ENCODE results near the gene WDR77.

WDR77 gene

DNA sequence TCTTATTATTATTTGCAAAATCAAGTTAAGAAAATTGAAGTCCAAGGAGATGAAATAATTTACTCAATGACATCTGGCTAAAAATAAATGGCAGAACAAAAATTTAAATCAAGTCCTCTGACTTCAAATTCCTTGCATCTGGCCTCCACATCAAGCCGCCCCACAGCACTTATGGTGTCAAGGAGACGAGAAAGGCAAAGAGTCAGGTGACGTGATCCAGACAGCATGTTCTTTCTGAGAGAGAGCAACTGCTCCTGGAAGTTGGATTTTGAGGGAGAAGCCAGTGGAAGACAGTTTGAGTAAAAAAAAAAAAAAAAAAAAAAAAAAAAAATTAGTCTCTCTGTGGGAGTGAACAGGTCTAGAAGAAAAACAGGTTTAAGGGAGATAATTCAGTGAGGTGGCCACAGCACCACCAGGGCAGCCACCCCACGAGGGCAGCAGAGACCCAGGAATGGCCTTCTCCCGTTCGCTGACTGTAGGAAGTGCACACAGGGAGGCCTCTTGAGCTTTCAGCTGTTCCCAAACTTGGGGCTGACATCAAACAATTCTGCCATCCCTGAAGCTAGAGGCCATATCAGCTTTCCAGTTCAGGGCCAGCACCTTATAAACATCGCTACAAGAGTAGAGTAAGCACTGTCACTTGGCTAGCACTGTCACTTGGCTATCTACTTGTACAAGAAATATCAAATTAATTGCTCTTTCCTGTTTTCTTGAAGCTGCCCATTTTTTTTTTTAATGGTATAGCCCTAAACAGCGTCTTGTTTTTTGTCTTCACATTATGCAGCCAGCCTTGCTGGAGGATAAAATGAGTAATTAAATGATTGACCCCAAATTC, 32.5 kb upstream of the WDR77 start:
- Mint-ChIP-seq H3K4me3 (no peak overlapping the region), H3K27me3 (no peaks in the 10 kb centered on the region), H3K36me3 (ENCODE audit: insufficient read depth) (peaks cover 3% of the 10 kb centered on the region), H3K9me3 (no peaks in the 10 kb centered on the region), H3K4me1 (peaks cover 26% of the 10 kb centered on the region), H3K27ac (ENCODE audit: low read depth) (no peak overlapping the region)
- no peak for ATAC-seq (replicated peaks; ENCODE audit: extremely low read depth, poor library complexity, severe bottlenecking)
- no peak for DNase-seq (ENCODE audit: low spot score in 2 of 2)

- H3K27ac Mint-ChIP-seq (ENCODE audit: low read depth), result no peak overlapping the region
- H3K9me3 Mint-ChIP-seq, result no peaks in the 10 kb centered on the region
- DNase-seq (ENCODE audit: low spot score in 2 of 2) (no peak), ATAC-seq (replicated peaks; ENCODE audit: extremely low read depth, poor library complexity, severe bottlenecking) (no peak)
- H3K27me3 Mint-ChIP-seq, result no peaks in the 10 kb centered on the region
- H3K36me3 Mint-ChIP-seq (ENCODE audit: insufficient read depth), result peaks cover 3% of the 10 kb centered on the region
- peaks cover 35% of the 10 kb centered on the region for H3K4me1 Mint-ChIP-seq
- no peak overlapping the region for H3K4me3 Mint-ChIP-seq
These were observed 31.6 kb upstream of the WDR77 start for GRCh38 chr1:111480674-111481073.

GRCh38 chr1:111476761-111477309, 27.8 kb upstream of the WDR77 start:
- Mint-ChIP-seq H3K27me3 (no peaks in the 10 kb centered on the region), H3K9me3 (no peaks in the 10 kb centered on the region), H3K36me3 (ENCODE audit: insufficient read depth) (peaks cover 6% of the 10 kb centered on the region), H3K4me3 (peak overlapping the region; percentile 66), H3K4me1 (peaks cover 37% of the 10 kb centered on the region), H3K27ac (ENCODE audit: low read depth) (no peak overlapping the region)
- DNase-seq (ENCODE audit: low spot score in 2 of 2) (peak in 1 of 2 donors; percentile 20), ATAC-seq (replicated peaks; ENCODE audit: extremely low read depth, poor library complexity, severe bottlenecking) (peak; percentile 75)

DNA sequence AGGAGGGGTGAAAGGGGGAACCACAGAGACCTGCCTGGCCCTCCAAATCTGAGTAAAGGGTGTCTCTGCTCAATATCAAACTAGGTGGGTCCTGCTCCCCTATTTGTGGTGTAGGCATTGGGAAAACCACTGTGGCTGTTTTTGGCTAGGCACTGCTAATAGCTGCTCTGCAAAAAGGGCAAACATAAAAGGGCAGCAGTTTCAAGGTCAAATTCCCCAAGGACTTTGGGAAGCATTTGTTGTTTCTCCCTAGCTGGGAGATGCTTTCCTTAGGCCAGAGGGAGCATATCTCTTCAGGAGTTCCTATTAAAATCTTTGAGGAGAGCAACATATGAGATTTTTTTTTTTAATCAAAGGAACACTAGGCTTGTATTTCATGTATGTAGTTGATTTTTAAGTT, 27.2 kb upstream of the WDR77 start:
- Mint-ChIP-seq H3K9me3 (no peaks in the 10 kb centered on the region), H3K27me3 (no peaks in the 10 kb centered on the region), H3K4me1 (peaks cover 37% of the 10 kb centered on the region), H3K4me3 (peak overlapping the region; percentile 66), H3K27ac (ENCODE audit: low read depth) (peak overlapping the region; percentile 45), H3K36me3 (ENCODE audit: insufficient read depth) (peaks cover 6% of the 10 kb centered on the region)
- DNase-seq (ENCODE audit: low spot score in 2 of 2), result no peak
- no peak for ATAC-seq (replicated peaks; ENCODE audit: extremely low read depth, poor library complexity, severe bottlenecking)

DNA sequence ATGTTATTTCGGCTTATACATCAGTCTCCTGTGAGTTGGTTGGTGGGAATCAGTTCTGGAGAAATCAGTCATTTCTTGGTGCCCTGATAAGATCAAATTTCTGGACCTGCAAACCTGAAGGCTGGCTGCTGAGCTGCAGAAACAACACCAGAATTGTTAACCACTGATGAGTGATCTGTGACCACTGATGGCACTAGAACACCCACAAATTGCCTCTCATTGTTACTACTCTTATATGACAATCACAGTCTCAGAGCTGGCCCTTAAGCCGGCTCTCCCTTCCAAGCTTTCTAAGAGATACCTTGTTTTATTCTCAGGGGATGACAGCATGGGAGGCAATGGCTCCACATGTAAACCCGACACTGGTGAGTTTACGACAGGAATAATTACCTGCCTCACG, 26.6 kb upstream of the WDR77 start:
- ATAC-seq (replicated peaks; ENCODE audit: extremely low read depth, poor library complexity, severe bottlenecking) (no peak), DNase-seq (ENCODE audit: low spot score in 2 of 2) (peak in 1 of 2 donors; percentile 14)
- Mint-ChIP-seq H3K27ac (ENCODE audit: low read depth) (peak overlapping the region; percentile 45), H3K27me3 (no peaks in the 10 kb centered on the region), H3K4me1 (peaks cover 37% of the 10 kb centered on the region), H3K4me3 (peak overlapping the region; percentile 66), H3K36me3 (ENCODE audit: insufficient read depth) (peaks cover 6% of the 10 kb centered on the region), H3K9me3 (no peaks in the 10 kb centered on the region)

DNA sequence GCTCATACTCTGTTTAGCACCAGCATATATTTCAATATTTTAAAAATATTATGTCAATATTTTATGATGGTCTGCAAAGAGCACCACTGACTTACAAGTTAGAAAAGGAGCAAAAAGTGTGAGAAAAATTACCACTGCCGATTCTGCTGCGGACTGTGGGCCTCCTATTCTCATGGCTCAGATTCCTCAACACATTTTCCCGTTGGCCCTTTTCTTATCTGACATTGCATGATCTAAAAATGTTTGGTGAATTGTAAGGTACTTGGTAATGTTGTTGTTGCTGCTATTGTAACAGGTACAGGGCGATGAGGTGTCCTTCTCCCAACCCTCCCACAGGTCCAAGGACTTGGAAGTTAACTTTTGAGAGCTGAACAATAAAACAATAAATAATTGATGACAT, 25.5 kb upstream of the WDR77 start:
- Mint-ChIP-seq H3K27ac (ENCODE audit: low read depth) (no peak overlapping the region), H3K4me1 (peaks cover 37% of the 10 kb centered on the region), H3K27me3 (no peaks in the 10 kb centered on the region), H3K4me3 (peak overlapping the region; percentile 69), H3K36me3 (ENCODE audit: insufficient read depth) (peaks cover 6% of the 10 kb centered on the region), H3K9me3 (no peaks in the 10 kb centered on the region)
- ATAC-seq (replicated peaks; ENCODE audit: extremely low read depth, poor library complexity, severe bottlenecking) (no peak), DNase-seq (ENCODE audit: low spot score in 2 of 2) (no peak)

DNA sequence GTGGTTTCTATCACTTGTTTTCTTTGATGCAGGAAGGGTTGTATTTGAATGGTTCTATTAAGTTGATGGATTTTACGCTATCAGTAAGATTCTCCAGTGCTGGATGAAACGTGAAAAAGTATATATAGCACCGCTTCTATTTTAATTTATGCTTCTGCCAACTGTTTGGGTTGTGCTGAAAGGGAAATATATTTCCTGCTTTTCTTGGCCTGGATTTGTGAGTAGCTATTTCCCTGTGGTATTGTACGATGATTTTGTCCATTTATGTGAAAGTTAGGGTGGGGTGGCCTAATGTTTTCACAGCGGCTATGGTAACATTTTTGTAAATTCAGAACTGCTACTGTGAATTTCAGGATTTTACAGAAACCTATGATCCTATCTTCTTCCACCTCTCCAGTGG, 25.1 kb upstream of the WDR77 start:
- H3K4me3 Mint-ChIP-seq, result peak overlapping the region; percentile 69
- no peaks in the 10 kb centered on the region for H3K9me3 Mint-ChIP-seq
- peaks cover 37% of the 10 kb centered on the region for H3K4me1 Mint-ChIP-seq
- ATAC-seq (replicated peaks; ENCODE audit: extremely low read depth, poor library complexity, severe bottlenecking), result no peak
- H3K27ac Mint-ChIP-seq (ENCODE audit: low read depth), result peak overlapping the region; percentile 60
- no peaks in the 10 kb centered on the region for H3K27me3 Mint-ChIP-seq
- DNase-seq (ENCODE audit: low spot score in 2 of 2), result no peak
- H3K36me3 Mint-ChIP-seq (ENCODE audit: insufficient read depth), result peaks cover 6% of the 10 kb centered on the region

DNA sequence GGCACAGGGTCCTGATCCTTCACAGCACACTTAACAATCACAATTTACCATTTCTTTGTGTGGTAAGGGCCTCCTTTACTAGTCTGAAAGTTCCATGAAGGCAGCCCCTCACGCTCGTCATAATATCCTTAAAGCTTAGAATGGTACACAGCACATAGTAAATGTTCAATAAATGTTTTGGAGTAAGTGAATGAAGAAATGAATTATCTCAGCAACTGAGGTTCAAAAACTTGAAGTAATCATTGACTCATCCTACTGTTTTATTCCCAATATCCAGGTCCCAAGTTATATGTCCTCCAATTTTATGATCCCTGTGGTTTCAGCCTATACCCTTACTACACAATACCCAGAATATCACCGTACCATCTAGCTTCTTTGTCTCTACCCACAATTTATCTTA, 22.5 kb upstream of the WDR77 start:
- no peaks in the 10 kb centered on the region for H3K27me3 Mint-ChIP-seq
- ATAC-seq (replicated peaks; ENCODE audit: extremely low read depth, poor library complexity, severe bottlenecking), result no peak
- peaks cover 3% of the 10 kb centered on the region for H3K36me3 Mint-ChIP-seq (ENCODE audit: insufficient read depth)
- H3K4me1 Mint-ChIP-seq, result peaks cover 15% of the 10 kb centered on the region
- no peak overlapping the region for H3K4me3 Mint-ChIP-seq
- DNase-seq (ENCODE audit: low spot score in 2 of 2), result no peak
- no peaks in the 10 kb centered on the region for H3K9me3 Mint-ChIP-seq
- no peak overlapping the region for H3K27ac Mint-ChIP-seq (ENCODE audit: low read depth)

- no peak overlapping the region for H3K27ac Mint-ChIP-seq (ENCODE audit: low read depth)
- H3K36me3 Mint-ChIP-seq (ENCODE audit: insufficient read depth), result peaks cover 3% of the 10 kb centered on the region
- H3K9me3 Mint-ChIP-seq, result no peaks in the 10 kb centered on the region
- DNase-seq (ENCODE audit: low spot score in 2 of 2) (peak; percentile 42 to 69), ATAC-seq (replicated peaks; ENCODE audit: extremely low read depth, poor library complexity, severe bottlenecking) (peak; percentile 95)
- peaks cover 10% of the 10 kb centered on the region for H3K4me1 Mint-ChIP-seq
- no peaks in the 10 kb centered on the region for H3K27me3 Mint-ChIP-seq
- H3K4me3 Mint-ChIP-seq, result no peak overlapping the region
These were observed 22.0 kb upstream of the WDR77 start for GRCh38 chr1:111471012-111471411.

DNA sequence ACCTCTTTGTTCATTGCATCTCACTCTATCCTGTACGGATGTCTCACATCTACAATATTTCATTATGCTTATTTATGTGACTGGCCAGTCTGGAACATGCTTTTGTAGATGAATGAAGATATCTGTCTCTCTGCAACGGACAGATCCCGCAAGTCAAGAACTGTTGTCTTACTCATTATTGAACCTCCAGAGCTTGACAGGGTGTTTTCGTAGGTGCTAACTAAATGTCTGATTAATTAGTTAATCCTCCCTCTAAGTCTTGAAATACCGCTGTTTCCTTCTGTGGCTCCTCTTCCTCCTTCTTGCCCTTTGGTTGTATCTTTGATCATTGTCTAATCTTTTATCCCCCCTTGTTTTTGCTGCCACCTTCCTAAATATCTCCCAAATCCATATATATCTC, 21.5 kb upstream of the WDR77 start:
- Mint-ChIP-seq H3K4me1 (peaks cover 6% of the 10 kb centered on the region), H3K36me3 (ENCODE audit: insufficient read depth) (peaks cover 3% of the 10 kb centered on the region), H3K27me3 (no peaks in the 10 kb centered on the region), H3K27ac (ENCODE audit: low read depth) (no peak overlapping the region), H3K4me3 (no peak overlapping the region), H3K9me3 (no peaks in the 10 kb centered on the region)
- ATAC-seq (replicated peaks; ENCODE audit: extremely low read depth, poor library complexity, severe bottlenecking) (peak; percentile 30), DNase-seq (ENCODE audit: low spot score in 2 of 2) (no peak)

- H3K27ac Mint-ChIP-seq (ENCODE audit: low read depth), result no peak overlapping the region
- peaks cover 3% of the 10 kb centered on the region for H3K36me3 Mint-ChIP-seq (ENCODE audit: insufficient read depth)
- peaks cover 8% of the 10 kb centered on the region for H3K4me1 Mint-ChIP-seq
- H3K4me3 Mint-ChIP-seq, result no peak overlapping the region
- no peaks in the 10 kb centered on the region for H3K9me3 Mint-ChIP-seq
- H3K27me3 Mint-ChIP-seq, result no peaks in the 10 kb centered on the region
- DNase-seq (ENCODE audit: low spot score in 2 of 2), result no peak
- no peak for ATAC-seq (replicated peaks; ENCODE audit: extremely low read depth, poor library complexity, severe bottlenecking)
These were observed 20.5 kb upstream of the WDR77 start for GRCh38 chr1:111469539-111469938.

DNA sequence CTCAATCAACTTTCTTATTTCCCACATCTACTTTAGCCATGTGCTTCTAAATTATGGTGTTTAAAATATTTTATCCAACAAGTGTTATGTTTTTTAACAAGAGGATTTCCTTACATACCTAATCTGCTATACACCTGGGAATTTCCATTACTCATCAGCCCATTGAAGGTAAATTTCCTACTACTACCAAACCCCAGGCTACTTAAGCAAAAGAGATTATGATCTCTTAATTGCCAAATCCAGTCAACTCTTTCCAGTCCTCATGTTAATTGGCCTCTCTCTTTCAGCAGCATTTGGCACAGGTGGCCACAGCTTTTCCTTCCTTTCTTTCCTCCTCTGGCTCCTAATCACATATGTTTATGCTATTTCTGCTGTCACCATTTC, 19.7 kb upstream of the WDR77 start:
- H3K36me3 Mint-ChIP-seq (ENCODE audit: insufficient read depth), result no peaks in the 10 kb centered on the region
- no peak overlapping the region for H3K27ac Mint-ChIP-seq (ENCODE audit: low read depth)
- DNase-seq (ENCODE audit: low spot score in 2 of 2), result no peak
- no peak overlapping the region for H3K4me3 Mint-ChIP-seq
- H3K27me3 Mint-ChIP-seq, result no peaks in the 10 kb centered on the region
- H3K9me3 Mint-ChIP-seq, result no peaks in the 10 kb centered on the region
- ATAC-seq (replicated peaks; ENCODE audit: extremely low read depth, poor library complexity, severe bottlenecking), result no peak
- H3K4me1 Mint-ChIP-seq, result peaks cover 13% of the 10 kb centered on the region

Data from central memory CD8-positive, alpha-beta T cell (primary cell).